Nucleus accumbens (tissue), 56 donors: ENCODE data around the gene CCDC69.
"Not testable (repeated sequence)": the region's sequence is repeated elsewhere in the genome, so short reads cannot be mapped to it uniquely, and the experiment has no call there.

Experiments used
- DNase-seq, 56 donors: peaks; one replicate each; lab custom pipeline; 2025; lab: John Stamatoyannopoulos, UW

CCDC69 gene

GRCh38 chr5:151223447-151224264 is at the start of gene CCDC69:
Gene CCDC69, minus strand, starts transcription at chr5:151224092. Its CDS starts 122 bp downstream, at chr5:151223970.
- DNase-seq, result peak in 42 of 56 donors; percentile 3 to 74 (median 28)

GRCh38 chr5:151271336-151271735 is 47.4 kb upstream of the CCDC69 start:
- DNase-seq, result no peak

GRCh38 chr5:151270599-151270998 is 46.7 kb upstream of the CCDC69 start:
- DNase-seq, result no peak

GRCh38 chr5:151267491-151268260 is 43.8 kb upstream of the CCDC69 start:
- DNase-seq, result no peak

- DNase-seq, result no peak
These were observed 40.2 kb upstream of the CCDC69 start for GRCh38 chr5:151264113-151264512.

- DNase-seq, result no peak
These were observed 38.6 kb upstream of the CCDC69 start for GRCh38 chr5:151262532-151262931.

- DNase-seq, result no peak
These were observed 36.0 kb upstream of the CCDC69 start for GRCh38 chr5:151259931-151260330.

- no peak for DNase-seq
These were observed 34.9 kb upstream of the CCDC69 start for GRCh38 chr5:151258816-151259215.

GRCh38 chr5:151258201-151258611 is 34.3 kb upstream of the CCDC69 start:
- no peak for DNase-seq

GRCh38 chr5:151257731-151258181 is 33.9 kb upstream of the CCDC69 start:
- peak in 2 of 56 donors; percentile 10 to 18 for DNase-seq

GRCh38 chr5:151255621-151256286 is 31.9 kb upstream of the CCDC69 start:
- no peak for DNase-seq

- DNase-seq, result not testable (repeated sequence)
These were observed 31.1 kb upstream of the CCDC69 start for GRCh38 chr5:151254990-151255389.

- no peak for DNase-seq
These were observed 30.7 kb upstream of the CCDC69 start for GRCh38 chr5:151254556-151254955.

- peak in 3 of 56 donors; percentile 6 to 34 (median 13) for DNase-seq
These were observed 29.7 kb upstream of the CCDC69 start for GRCh38 chr5:151253605-151253950.

GRCh38 chr5:151252762-151253604 is 29.1 kb upstream of the CCDC69 start, which contains the start of gene GM2A:
Gene GM2A, plus strand, starts transcription at chr5:151253185. Its CDS starts 32 bp downstream, at chr5:151253217.
- peak; percentile 81 to 100 (median 99) for DNase-seq

- DNase-seq, result no peak
These were observed 27.7 kb upstream of the CCDC69 start for GRCh38 chr5:151251621-151252020.

- no peak for DNase-seq
These were observed 27.2 kb upstream of the CCDC69 start for GRCh38 chr5:151251001-151251551.

- no peak for DNase-seq
These were observed 26.6 kb upstream of the CCDC69 start for GRCh38 chr5:151250346-151251000.

- DNase-seq, result no peak
These were observed 25.4 kb upstream of the CCDC69 start for GRCh38 chr5:151249281-151249680.
